HG03469 (cell line): ENCODE results near the gene IFNK.

Experiments used
- ATAC-seq: cut with Tn5 transposase; IDR thresholded peaks from one replicate; pipeline ENCODE4 v1.9.1; 2021; ENCODE audit warnings: mild to moderate bottlenecking, moderate library complexity, moderate number of reproducible peaks; ENCODE audit not compliant: unreplicated experiment

IFNK gene

GRCh38 chr9:27537027-27537435, 12.9 kb downstream of the IFNK start:
- no peak for ATAC-seq

- no peak for ATAC-seq
Measured at GRCh38 chr9:27537756-27538155, 13.7 kb downstream of the IFNK start.

DNA sequence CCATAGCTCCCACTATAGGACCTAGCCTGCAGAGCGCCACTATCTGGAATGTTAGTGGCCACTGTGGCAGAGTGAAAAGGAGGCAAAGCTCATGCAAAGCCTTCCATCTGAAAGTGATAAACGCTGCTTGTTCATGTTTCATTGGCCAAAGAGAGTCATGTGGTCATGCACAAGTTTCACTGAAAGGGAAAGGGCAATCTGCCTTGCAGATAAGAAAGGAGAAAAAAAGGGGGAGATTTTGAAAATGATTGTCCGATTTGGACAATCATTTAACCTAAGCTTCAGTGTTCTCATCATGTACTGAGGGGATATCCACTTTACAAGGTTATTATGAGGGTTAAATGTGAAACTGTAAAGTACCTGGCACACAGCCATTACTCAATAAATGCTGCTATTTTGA, 14.6 kb downstream of the IFNK start:
- ATAC-seq: peak; percentile 33

DNA sequence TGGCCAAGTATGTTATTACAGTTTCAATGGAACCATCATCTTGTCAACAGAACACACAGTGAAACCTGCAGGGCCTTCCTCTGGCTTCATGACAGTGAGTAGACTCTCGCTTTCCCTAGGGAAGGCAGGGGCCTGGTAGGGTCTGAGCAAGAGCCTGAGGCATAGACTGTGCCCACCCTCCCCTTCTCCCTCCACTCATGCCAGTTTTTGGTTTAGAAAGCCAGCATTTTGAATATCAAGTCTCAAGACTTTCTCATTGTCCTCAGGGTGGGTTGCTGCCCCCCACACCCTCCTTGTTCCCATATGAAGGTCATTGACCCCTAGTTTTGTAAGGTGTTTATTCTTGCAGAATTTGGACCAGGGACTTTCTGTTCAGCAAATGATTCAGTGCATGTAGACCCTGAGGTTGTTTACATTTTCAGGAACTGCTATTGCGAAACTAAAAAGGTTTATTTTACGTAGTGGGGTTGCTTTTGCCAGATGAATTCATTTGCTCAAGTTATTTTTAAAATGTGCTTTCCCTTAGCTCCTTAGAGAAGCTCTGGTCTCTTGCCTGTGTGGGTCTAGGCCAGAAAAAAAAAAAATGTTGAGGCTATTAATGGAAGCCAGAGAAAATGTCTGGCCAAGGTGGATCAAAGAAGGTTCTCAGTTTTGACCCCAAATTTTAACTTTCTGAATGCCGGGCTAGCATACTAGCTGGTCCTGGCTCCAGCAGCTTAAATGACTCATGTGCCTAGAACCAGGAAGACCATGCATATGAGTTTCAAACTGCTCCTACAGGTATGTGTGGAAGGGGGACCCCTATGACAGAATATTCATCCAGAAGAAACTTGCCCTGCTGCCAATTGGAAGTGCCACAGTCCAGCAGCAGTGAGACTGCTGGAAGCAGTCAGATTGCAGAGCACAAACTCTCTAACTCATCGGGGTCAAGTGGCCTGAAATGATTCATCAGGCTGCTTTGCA, 15.7 kb downstream of the IFNK start:
- no peak for ATAC-seq

GRCh38 chr9:27540502-27540901, 16.4 kb downstream of the IFNK start:
- no peak for ATAC-seq

DNA sequence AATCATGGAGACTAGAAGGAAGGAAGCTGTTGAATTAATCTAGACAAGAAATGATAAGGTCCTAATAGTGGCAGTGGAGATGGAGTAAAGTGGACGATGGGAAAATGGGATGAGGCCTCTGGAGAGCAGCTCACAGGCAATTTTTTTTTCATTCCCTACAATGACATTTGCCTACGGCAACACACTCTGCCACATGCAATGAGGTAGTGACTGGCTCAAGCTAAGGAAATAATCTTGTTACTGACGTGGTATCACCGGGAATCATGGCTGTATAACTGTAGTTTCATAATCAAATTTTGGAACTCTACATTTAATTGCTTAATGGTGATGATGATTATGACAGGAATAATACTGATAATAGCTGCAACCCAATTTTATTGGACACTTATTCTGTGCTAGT, 17.6 kb downstream of the IFNK start:
- ATAC-seq: no peak

DNA sequence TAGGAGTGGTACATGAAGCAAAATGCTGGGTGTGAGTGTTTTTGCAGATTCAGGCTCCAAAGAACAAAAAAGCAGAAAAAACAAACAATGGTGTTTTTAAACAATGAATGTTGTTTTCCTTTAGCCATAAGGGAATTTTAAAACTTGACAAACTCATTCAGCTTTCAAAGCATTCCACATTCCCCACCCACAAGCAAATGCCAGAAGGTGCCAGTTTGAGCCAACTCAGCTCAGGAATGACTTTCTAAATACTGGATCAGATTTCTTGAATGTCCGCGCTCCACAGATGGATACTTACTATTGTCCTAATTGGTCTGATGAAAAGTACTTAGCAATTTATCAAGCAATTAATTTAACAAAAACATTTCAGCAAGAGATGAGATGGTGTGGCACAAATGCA, 18.4 kb downstream of the IFNK start:
- no peak for ATAC-seq

DNA sequence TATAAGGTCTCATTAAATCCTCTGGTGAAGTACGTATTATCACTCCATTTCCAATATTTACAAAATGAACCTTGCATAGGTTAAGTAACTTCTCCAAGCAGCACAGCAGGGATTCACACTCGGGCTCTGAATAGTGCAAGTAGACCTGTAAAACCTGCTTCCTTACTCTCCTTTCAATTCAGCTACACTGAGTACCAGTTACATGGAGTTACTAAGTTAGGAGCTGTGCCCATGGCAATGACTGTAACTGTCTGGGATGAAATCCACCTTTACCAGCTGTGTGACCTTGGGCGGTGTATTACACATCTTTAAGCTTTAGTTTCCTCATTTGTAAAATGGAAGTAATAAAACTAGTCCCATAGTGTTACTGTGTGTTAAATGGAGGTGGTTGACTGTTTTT, 21.4 kb downstream of the IFNK start:
- no peak for ATAC-seq

GRCh38 chr9:27548055-27548741, 24.1 kb downstream of the IFNK start:
- no peak for ATAC-seq

- ATAC-seq: no peak
Measured at GRCh38 chr9:27549196-27549755, 25.2 kb downstream of the IFNK start.

DNA sequence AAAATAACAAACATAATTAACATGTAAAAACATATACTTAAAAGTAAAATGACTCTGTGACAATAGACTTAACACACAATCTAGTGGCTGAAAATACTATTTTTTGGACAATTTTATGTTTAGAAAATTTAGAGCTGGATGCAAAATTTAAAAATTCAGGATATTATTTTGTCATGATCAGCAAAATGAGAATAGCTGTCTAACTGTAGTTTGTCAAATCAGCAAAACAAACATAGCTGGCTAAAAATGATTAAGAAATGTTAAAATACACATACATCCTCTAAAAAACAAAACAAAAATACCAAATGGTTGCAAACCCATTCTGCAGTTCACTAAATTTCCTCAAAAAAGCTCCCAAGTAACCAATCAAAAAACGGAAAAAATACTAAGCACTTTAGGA, 30.6 kb downstream of the IFNK start:
- no peak for ATAC-seq

- no peak for ATAC-seq
Measured at GRCh38 chr9:27556470-27556869, 32.4 kb downstream of the IFNK start.

GRCh38 chr9:27558307-27558706, 34.2 kb downstream of the IFNK start:
- no peak for ATAC-seq

- no peak for ATAC-seq
Measured at GRCh38 chr9:27560457-27560856, 36.4 kb downstream of the IFNK start.

DNA sequence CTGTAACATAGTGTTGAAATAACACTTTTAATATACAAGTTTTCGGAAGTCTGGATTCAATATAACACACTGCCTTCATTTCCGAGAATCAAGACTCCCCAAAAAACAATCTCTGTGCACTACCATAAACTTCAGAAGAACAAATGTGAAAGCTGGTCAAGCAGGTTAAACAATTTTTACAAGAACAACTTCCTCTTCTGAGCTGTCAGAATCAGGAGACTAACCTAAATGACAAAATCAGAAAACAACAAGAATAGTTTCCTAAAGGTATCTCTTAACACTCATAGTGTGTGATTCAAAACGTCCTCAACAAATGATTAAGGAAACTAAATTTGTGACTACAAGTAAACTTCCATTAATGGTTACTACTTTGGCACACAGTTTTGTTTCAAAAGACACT, 37.6 kb downstream of the IFNK start:
- ATAC-seq: peak; percentile 61

GRCh38 chr9:27563738-27564430, 39.8 kb downstream of the IFNK start:
- ATAC-seq: no peak

DNA sequence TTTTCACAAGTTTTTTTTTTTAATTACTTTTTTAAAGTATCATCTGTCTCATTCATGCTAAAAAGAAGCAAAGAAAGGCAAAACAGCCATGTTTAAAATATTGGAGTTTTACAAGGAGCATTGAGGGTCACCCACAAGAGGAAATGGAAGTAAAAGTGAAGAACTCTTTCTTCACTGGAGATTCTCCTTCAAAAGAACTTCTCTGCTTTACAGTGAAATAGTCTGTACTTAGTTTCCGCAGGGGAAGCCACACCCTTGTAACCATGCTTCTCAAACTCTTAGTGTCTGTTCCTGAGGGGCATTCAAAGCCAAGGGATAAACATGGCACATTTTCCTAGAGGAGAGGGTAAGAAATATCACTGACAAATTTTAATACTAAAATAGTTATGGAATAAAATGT, 40.6 kb downstream of the IFNK start:
- ATAC-seq: peak; percentile 32

DNA sequence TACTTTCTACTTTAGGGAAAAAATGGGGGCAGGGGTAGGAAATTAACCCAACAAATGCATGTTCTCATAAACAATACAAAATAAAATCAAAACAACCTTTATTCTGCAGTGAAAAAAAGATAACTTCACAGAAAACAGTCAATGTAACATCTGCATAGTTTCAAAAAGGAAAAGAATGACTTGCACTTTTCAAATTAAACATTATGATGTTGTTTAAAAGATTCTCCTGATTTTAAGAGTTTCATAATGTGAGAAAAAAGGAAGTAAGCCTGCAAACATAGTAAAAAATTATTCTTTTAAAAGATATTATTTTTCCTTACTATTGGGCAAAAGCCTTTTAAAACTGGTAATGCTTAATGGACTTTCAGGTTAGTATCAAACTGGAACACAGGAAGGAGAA, 41.6 kb downstream of the IFNK start:
- ATAC-seq: no peak

DNA sequence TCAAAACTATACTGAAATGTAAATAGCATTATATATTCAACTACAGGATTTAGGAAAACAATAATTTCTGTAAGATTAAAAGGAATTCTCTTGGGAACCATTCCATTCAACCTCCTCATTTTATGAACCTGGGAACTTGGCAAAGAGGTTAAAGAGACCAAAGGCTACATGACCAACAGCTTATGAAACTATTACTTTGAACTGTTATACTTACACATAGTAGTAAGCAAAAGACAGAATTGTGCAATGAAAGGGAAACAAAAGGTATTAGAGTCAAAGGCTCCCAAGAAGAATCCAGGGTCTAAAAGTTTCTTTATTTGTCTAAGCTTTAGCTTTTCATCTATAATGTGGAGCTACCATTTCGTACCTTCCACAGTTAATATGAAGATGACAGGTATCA, 42.0 kb downstream of the IFNK start:
- no peak for ATAC-seq

- no peak for ATAC-seq
Measured at GRCh38 chr9:27569406-27569805, 45.3 kb downstream of the IFNK start.

DNA sequence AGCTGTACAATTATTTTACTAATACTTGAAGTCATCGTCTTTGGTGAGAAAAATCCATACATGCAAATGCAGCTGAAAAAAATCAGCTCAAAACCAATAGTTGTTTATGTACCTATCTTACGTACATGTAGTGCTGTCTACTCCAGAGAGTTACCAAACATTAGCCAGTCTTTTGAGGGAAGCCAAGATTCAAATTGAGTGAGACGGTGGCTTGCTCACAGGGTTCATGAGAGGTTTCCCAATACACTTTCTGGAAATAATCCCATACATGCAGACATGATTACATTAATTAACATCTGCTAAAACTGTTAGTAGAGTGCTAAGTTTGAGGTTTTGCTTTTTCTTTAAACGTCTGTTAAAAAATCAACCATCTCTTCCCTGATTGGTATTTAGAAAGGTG, 46.9 kb downstream of the IFNK start:
- ATAC-seq: no peak
